Glutamatergic neuron (in vitro differentiated cells): Measurements from ENCODE around the gene VSIG8. TPM values are rescaled to one million over a fixed set of nuclear protein-coding genes. Genes with fewer than 3 reads are reported as not detected.

Experiments used
- DNase-seq: peaks from one replicate; pipeline ENCODE4 v3.0.0; 2022
- H3K27ac Mint-ChIP-seq: one replicate; pipeline ENCODE4 v1.8.0; 2020; ENCODE audit warnings: mild to moderate bottlenecking, mixed read lengths, inconsistent platforms; ENCODE audit not compliant: unreplicated experiment
- H3K27me3 Mint-ChIP-seq: one replicate; pipeline ENCODE4 v1.8.0; 2020; ENCODE audit warnings: mild to moderate bottlenecking, moderate library complexity, mixed read lengths, inconsistent platforms; ENCODE audit not compliant: unreplicated experiment
- H3K36me3 Mint-ChIP-seq: one replicate; pipeline ENCODE4 v1.8.0; 2020; ENCODE audit warnings: mild to moderate bottlenecking, mixed read lengths, inconsistent platforms; ENCODE audit not compliant: unreplicated experiment
- H3K4me1 Mint-ChIP-seq: one replicate; pipeline ENCODE4 v1.8.0; 2020; ENCODE audit warnings: mild to moderate bottlenecking, low read depth, mixed read lengths, inconsistent platforms; ENCODE audit not compliant: unreplicated experiment
- H3K4me3 Mint-ChIP-seq: one replicate; pipeline ENCODE4 v1.8.0; 2020; ENCODE audit warnings: mild to moderate bottlenecking, mixed read lengths, inconsistent platforms; ENCODE audit not compliant: unreplicated experiment
- H3K9me3 Mint-ChIP-seq: one replicate; pipeline ENCODE4 v1.8.0; 2020; ENCODE audit warnings: mild to moderate bottlenecking, moderate library complexity, mixed read lengths, inconsistent platforms; ENCODE audit not compliant: unreplicated experiment
- CTCF ChIP-seq: fragments of 200-600 bp; sonication (generic); IDR thresholded peaks from one replicate; pipeline ENCODE4 v1.5.0; 2021; ENCODE audit not compliant: partially characterized antibody, unreplicated experiment
- total RNA-seq: library from RNA; stranded (reverse); fragmentation: NEBNext Ultra II Directional; extraction: Animal tissue kit (Norgen Biotek cat#: 25700); gene quantifications from one replicate; pipeline ENCODE4 v1.2.1, GENCODE V29; 2021; ENCODE audit not compliant: unreplicated experiment

VSIG8 gene
- total RNA-seq, 1 donor from 2014 or later: not detected

DNA sequence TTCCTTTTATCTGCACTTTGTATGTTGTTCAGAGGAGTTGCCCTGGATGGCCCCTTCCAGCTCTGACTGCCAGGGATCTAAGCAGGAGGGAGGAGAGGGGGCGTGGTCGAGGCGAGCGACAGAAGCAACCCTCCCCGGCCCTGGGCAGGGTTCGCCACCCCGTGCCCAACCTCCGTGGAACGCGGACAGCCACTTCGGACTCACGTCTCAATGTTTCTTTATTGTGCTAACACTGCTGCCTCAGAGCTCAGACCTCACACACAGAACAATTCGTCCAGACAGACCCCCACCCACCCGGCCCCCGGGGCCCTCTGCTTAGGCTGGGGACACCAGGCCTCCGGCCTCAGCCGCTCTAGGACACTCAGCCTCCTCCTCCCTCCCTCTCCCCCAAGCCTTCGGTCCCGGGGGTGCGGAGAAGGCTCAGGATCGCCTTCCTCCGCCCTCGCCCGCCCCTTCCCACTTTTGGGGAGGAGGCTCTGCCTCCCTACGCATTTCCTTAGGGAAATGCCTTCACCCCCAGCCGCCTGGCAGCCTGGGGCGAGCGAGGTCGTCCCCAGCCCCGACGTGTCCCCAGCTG is 8.3 kb downstream of the VSIG8 start:
- Mint-ChIP-seq H3K4me3 (peak overlapping the region; percentile 84), H3K36me3 (no peaks in the 10 kb centered on the region), H3K27me3 (peaks cover 4% of the 10 kb centered on the region), H3K9me3 (no peaks in the 10 kb centered on the region), H3K27ac (no peak overlapping the region), H3K4me1 (no peaks in the 10 kb centered on the region)
- TF ChIP-seq CTCF: no peak
- peak; percentile 45 for DNase-seq

DNA sequence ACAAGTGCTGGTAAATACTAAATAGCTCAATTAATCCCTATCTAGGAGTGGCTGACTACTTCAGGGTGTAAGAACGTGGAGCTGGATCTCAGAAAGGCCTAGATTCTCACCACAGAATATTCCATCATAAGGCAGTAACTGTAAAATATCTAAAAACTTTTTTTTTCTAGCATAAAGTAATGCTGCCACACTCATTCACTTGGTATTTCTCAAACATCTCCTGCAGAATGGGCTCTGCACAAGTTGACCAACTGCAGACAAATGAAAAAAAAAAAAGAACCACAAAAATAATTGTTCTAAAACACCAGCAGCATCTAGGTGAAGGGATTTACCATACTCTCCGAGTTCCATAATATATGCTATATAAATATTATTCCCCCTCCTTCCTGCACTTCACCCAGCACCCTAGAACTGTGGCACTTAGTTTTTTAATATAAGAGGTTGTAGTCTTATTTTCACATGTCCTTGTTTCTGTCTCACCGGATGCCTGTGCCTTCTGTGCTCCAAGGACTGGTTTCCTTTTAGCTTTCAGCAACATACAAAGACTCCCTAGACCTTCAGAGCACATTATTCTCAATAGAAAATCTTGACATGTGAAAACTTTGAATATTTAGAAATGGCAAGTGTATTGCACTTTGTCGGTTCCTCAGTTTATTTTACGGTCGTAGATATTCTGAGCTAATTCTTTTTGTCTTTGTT is 8.9 kb downstream of the VSIG8 start:
- no peak for DNase-seq
- peaks cover 4% of the 10 kb centered on the region for H3K27me3 Mint-ChIP-seq
- no peaks in the 10 kb centered on the region for H3K9me3 Mint-ChIP-seq
- peak overlapping the region; percentile 84 for H3K4me3 Mint-ChIP-seq
- H3K36me3 Mint-ChIP-seq: no peaks in the 10 kb centered on the region
- H3K4me1 Mint-ChIP-seq: no peaks in the 10 kb centered on the region
- no peak overlapping the region for H3K27ac Mint-ChIP-seq
- no peak for TF ChIP-seq CTCF

DNA sequence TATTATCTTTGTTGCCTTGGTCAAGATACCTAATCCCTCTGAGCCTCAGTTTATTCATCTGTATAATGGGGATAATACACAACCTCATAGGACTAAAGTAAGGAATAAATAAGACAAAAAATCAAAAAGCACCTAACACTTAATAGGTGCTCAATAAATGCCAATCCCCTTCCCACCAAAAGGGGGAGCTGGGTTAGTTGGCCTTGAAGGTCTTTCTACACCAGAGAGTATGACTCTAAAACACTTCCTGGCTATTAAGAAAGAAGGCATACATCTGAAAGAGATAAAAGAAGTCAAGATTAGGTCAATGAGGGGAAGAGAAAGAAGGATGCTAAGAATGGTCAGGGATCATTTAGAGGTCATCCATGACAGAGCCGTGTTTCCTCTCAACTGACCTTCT is 11.1 kb downstream of the VSIG8 start:
- DNase-seq: no peak
- H3K27me3 Mint-ChIP-seq: peaks cover 4% of the 10 kb centered on the region
- H3K9me3 Mint-ChIP-seq: no peaks in the 10 kb centered on the region
- no peaks in the 10 kb centered on the region for H3K4me1 Mint-ChIP-seq
- no peak overlapping the region for H3K4me3 Mint-ChIP-seq
- no peak overlapping the region for H3K27ac Mint-ChIP-seq
- no peaks in the 10 kb centered on the region for H3K36me3 Mint-ChIP-seq
- no peak for TF ChIP-seq CTCF

GRCh38 chr1:159849626-159850366 is 12.7 kb downstream of the VSIG8 start:
- Mint-ChIP-seq H3K27ac (no peak overlapping the region), H3K27me3 (peaks cover 4% of the 10 kb centered on the region), H3K4me1 (no peaks in the 10 kb centered on the region), H3K4me3 (no peak overlapping the region), H3K36me3 (no peaks in the 10 kb centered on the region), H3K9me3 (no peaks in the 10 kb centered on the region)
- no peak for TF ChIP-seq CTCF
- no peak for DNase-seq

DNA sequence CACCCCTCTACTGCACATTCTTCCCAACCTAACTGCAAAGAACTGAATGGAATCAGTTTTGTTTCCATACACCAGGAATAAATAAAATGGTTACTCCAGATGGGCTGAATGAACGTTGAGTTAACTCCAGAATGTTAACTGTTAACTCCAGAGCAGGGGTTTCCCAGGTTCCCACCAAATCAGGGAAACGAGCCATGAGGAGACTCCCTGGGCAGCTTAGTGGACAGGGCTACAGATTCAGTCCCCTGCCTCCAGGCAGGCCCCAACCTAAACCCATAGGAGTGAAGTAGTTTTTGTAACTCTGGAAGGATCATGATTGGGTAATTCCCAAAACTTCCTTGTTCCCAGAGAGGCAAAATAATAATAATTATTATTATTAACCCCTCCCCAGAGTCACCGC is 14.1 kb downstream of the VSIG8 start:
- TF ChIP-seq CTCF: no peak
- H3K27me3 Mint-ChIP-seq: peaks cover 4% of the 10 kb centered on the region
- no peak for DNase-seq
- H3K4me1 Mint-ChIP-seq: peaks cover 2% of the 10 kb centered on the region
- no peaks in the 10 kb centered on the region for H3K36me3 Mint-ChIP-seq
- no peak overlapping the region for H3K27ac Mint-ChIP-seq
- H3K9me3 Mint-ChIP-seq: no peaks in the 10 kb centered on the region
- H3K4me3 Mint-ChIP-seq: no peak overlapping the region
